CD4-positive, alpha-beta T cell (primary cell): ENCODE measurements around the gene SLC6A3. TPM values are rescaled to one million over a fixed set of nuclear protein-coding genes. Genes with fewer than 3 reads are reported as not detected.

Source experiments
- ATAC-seq: fragments of 200-7000 bp; cut with Tn5 transposase; one replicate; pipeline ENCODE4 v1.10.0; 2022; ENCODE audit warnings: mild to moderate bottlenecking; ENCODE audit not compliant: poor library complexity
- CTCF ChIA-PET: fragments of 350-600 bp; sonication (Branson Sonifier 250); formaldehyde crosslinking; loops from one replicate; lab custom pipeline; 2021; ENCODE audit warnings: antibody characterized with exemption, inconsistent platforms; lab: Charles Lee
- POLR2A ChIA-PET: fragments of 350-600 bp; sonication (Branson Sonifier 250); formaldehyde crosslinking; loops from one replicate; lab custom pipeline; 2021; ENCODE audit warnings: antibody characterized with exemption, inconsistent platforms; lab: Charles Lee
- DNase-seq, 14 experiments: peaks; one replicate each; pipeline ENCODE4 v3.0.0-alpha.2; 2013 to 2020; ENCODE audit warnings: mixed read lengths in 2 of 14
- H3K27ac ChIP-seq, 2 donors: one replicate each; pipeline versions ENCODE4 v1.5.1 to v1.7.0; 2013; ENCODE audit warnings: low read length in 2 of 2, low read depth in 1 of 2, mild to moderate bottlenecking in 1 of 2
- H3K27me3 ChIP-seq, 2 experiments: 1 replicate in 1 of 2; 2 replicates in 1 of 2; pipeline versions ENCODE4 v1.6.1 to v1.7.0; 2013; ENCODE audit warnings: low read length in 2 of 2, control low read depth in 1 of 2, mild to moderate bottlenecking in 1 of 2, moderate library complexity in 1 of 2; ENCODE audit not compliant: insufficient read depth in 2 of 2, control insufficient read depth in 1 of 2
- H3K36me3 ChIP-seq: one replicate; pipeline ENCODE4 v1.6.1; 2013; ENCODE audit warnings: low read length, control low read depth; ENCODE audit not compliant: insufficient read depth
- H3K4me1 ChIP-seq: one replicate; pipeline ENCODE4 v1.6.1; 2013; ENCODE audit warnings: low read length, control low read depth; ENCODE audit not compliant: insufficient read depth
- H3K4me3 ChIP-seq: one replicate; pipeline ENCODE4 v1.5.1; 2013; ENCODE audit warnings: mild to moderate bottlenecking, low read length, moderate library complexity
- H3K9me3 ChIP-seq, 2 experiments: 1 replicate in 1 of 2; 2 replicates in 1 of 2; pipeline versions ENCODE4 v1.6.1 to v1.7.0; 2013; ENCODE audit warnings: low read length in 2 of 2, mild to moderate bottlenecking in 2 of 2, control low read depth in 1 of 2, moderate library complexity in 1 of 2; ENCODE audit not compliant: control insufficient read depth in 1 of 2, insufficient read depth in 1 of 2
- H3K27ac Mint-ChIP-seq: one replicate; pipeline ENCODE4 v1.8.0; 2020; ENCODE audit warnings: mixed read lengths
- H3K27me3 Mint-ChIP-seq: one replicate; pipeline ENCODE4 v1.8.0; 2021; ENCODE audit warnings: mixed read lengths
- H3K36me3 Mint-ChIP-seq: one replicate; pipeline ENCODE4 v1.8.0; 2021; ENCODE audit warnings: low read depth, mixed read lengths
- H3K4me1 Mint-ChIP-seq: one replicate; pipeline ENCODE4 v1.8.0; 2021; ENCODE audit warnings: low read depth, mixed read lengths
- H3K4me3 Mint-ChIP-seq: one replicate; pipeline ENCODE4 v1.8.0; 2020; ENCODE audit warnings: mild to moderate bottlenecking, mixed read lengths
- H3K9me3 Mint-ChIP-seq: one replicate; pipeline ENCODE4 v1.8.0; 2020; ENCODE audit warnings: mixed read lengths
- intact Hi-C, 2 experiments: fragments of 100-400 bp; cut with DNase I in 1 of 2; cut with micrococcal nuclease in 1 of 2; formaldehyde crosslinking; loops; one replicate each; pipeline versions ENCODE4 v1.15.1 to v1.9.0; 2023 to 2025; cut with DNase I, micrococcal nuclease
- total RNA-seq, 174 experiments: library from RNA in 2 of 174; stranded (reverse) in 2 of 174; gene quantifications; one replicate each; pipeline ENCODE4 v1.2.3 and lab custom pipeline; 2021 to 2026
- TF ChIP-seq, protein P1 (sequence below): fragments of 200-600 bp; IDR thresholded peaks from one replicate; pipeline ENCODE4 v1.8.0; 2022; ENCODE audit warnings: antibody characterized with exemption, mild to moderate bottlenecking

Gene SLC6A3
- total RNA-seq, 2 experiments from 2014 or later, result 0.08 TPM; not detected in 1

DNA sequence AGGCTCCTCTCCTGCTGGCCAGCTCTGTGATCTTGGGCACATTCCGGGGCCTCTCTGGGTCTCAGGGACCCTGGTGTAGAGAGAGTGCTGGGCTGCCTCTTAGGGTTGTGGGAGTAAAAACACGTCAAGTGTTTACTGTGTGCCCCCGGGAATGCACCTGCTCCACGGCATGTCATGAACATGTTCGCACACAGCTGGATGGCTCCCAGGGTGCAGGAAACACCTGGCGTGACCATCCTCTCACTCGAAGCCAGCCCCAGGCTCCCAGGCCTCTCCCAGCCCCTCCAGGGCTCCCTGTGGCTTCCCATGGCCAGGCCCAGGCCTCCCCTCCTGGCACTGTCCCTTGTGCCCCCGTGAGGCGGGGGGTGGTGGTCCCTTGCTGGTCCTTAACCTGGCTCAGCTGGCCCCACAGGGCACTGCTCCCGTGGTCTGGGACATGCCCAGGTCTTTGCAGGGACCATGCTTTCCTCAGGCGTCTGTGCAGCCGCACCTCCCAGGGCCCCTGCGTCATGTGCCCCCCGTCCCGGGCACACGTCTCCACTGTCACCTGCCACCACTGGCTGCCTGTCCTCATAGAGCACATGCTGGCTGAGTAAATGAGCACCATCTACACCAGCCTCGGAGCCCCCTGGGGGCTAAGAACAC lies 44.9 kb downstream of the SLC6A3 start:
- ATAC-seq, result no peak

DNA sequence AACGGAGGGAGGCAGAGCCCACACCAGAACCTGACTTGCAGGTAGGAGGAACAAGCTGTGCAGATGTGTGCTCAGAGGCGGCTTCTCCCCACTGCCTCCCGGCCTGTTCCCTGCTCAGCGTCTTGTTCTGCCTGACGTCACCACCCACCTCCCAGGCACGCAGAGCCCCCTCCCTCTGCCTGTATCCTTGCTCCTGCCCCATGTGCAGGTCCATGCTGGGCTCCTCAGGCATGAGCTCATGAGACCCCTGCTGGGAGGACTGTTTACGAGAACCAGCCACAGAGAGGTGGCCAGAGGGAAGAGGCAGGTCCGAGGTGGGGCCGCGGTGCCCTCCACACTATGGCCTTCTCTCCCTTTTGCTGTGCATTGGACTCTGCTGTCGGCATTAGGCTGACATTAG lies 45.5 kb downstream of the SLC6A3 start:
- intact Hi-C loops, result no loop called here
- ATAC-seq (no peak), DNase-seq (no peak)
- no peaks in the 10 kb centered on the region for H3K4me1 ChIP-seq
- ChIA-PET POLR2A (no interaction called here), CTCF (no interaction called here)
- no peaks in the 10 kb centered on the region for H3K36me3 Mint-ChIP-seq
- peaks cover 14% of the 10 kb centered on the region for H3K27me3 Mint-ChIP-seq
- H3K36me3 ChIP-seq, result no peaks in the 10 kb centered on the region
- no peak overlapping the region for H3K27ac Mint-ChIP-seq
- no peak overlapping the region for H3K4me3 ChIP-seq
- H3K27ac ChIP-seq, result no peak overlapping the region
- peaks cover 0 to 16% of the 10 kb centered on the region in 2 experiments for H3K9me3 ChIP-seq
- H3K9me3 Mint-ChIP-seq, result no peaks in the 10 kb centered on the region
- no peaks in the 10 kb centered on the region for H3K4me1 Mint-ChIP-seq
- TF ChIP-seq, protein P1, sequence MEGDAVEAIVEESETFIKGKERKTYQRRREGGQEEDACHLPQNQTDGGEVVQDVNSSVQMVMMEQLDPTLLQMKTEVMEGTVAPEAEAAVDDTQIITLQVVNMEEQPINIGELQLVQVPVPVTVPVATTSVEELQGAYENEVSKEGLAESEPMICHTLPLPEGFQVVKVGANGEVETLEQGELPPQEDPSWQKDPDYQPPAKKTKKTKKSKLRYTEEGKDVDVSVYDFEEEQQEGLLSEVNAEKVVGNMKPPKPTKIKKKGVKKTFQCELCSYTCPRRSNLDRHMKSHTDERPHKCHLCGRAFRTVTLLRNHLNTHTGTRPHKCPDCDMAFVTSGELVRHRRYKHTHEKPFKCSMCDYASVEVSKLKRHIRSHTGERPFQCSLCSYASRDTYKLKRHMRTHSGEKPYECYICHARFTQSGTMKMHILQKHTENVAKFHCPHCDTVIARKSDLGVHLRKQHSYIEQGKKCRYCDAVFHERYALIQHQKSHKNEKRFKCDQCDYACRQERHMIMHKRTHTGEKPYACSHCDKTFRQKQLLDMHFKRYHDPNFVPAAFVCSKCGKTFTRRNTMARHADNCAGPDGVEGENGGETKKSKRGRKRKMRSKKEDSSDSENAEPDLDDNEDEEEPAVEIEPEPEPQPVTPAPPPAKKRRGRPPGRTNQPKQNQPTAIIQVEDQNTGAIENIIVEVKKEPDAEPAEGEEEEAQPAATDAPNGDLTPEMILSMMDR, result no peak
- peaks cover 8 to 9% of the 10 kb centered on the region in 2 experiments for H3K27me3 ChIP-seq
- H3K4me3 Mint-ChIP-seq, result no peak overlapping the region

More for the DNA sequence above, 44.9 kb downstream of the SLC6A3 start:
- Mint-ChIP-seq H3K27me3 (peaks cover 11% of the 10 kb centered on the region), H3K9me3 (no peaks in the 10 kb centered on the region), H3K36me3 (no peaks in the 10 kb centered on the region), H3K27ac (no peak overlapping the region), H3K4me3 (no peak overlapping the region), H3K4me1 (no peaks in the 10 kb centered on the region)
- DNase-seq, result no peak
- CTCF ChIA-PET, result no interaction called here
- Histone ChIP-seq H3K4me1 (no peaks in the 10 kb centered on the region), H3K9me3 (peaks cover 0 to 16% of the 10 kb centered on the region in 2 experiments), H3K4me3 (no peak overlapping the region), H3K36me3 (no peaks in the 10 kb centered on the region), H3K27me3 (peaks cover 8% of the 10 kb centered on the region in 2 experiments), H3K27ac (no peak overlapping the region)
- intact Hi-C loops, result no loop called here
- TF ChIP-seq, protein P1, result no peak
- POLR2A ChIA-PET, result no interaction called here

DNA sequence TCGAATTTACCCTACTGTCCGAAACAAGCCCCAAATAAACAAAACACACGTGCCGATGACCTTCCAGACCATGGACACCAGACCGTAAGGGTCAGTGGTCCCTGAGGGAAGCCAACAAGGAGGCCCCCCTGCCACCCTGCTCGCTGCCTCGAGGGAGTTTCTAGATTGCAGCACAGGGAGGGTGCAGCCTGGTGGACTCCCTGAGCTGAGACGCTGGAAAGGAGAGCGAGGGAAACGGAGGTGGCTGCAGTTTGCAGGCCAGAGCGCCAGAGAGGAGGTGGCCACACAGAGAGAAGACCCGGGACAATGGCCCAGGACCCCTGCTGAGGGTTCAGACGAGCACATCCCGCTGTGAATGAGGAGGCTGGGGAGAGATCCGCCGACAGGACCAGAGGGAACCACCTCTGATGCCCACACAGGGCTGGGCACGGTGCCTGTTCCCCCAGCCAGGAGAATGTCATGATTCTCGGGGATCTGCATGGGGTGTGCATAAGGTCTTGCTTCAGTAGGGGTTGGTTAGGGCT lies 48.9 kb downstream of the SLC6A3 start:
- no peaks in the 10 kb centered on the region for H3K9me3 Mint-ChIP-seq
- no peak for DNase-seq
- no peak for ATAC-seq
- intact Hi-C loops, result no loop called here
- no peaks in the 10 kb centered on the region for H3K4me1 Mint-ChIP-seq
- TF ChIP-seq, protein P1, result no peak
- no peak overlapping the region for H3K27ac Mint-ChIP-seq
- CTCF ChIA-PET, result no interaction called here
- Histone ChIP-seq H3K36me3 (no peaks in the 10 kb centered on the region), H3K27me3 (peaks cover 17 to 21% of the 10 kb centered on the region in 2 experiments), H3K9me3 (peaks cover 0 to 16% of the 10 kb centered on the region in 2 experiments), H3K27ac (no peak overlapping the region), H3K4me1 (no peaks in the 10 kb centered on the region), H3K4me3 (no peak overlapping the region)
- H3K4me3 Mint-ChIP-seq, result no peak overlapping the region
- no peaks in the 10 kb centered on the region for H3K36me3 Mint-ChIP-seq
- POLR2A ChIA-PET, result interaction anchor here (1.9 kb wide), 1 partner anchor 10 kb away, joined by 5 read pairs; no protein-coding TSS in a partner anchor
- H3K27me3 Mint-ChIP-seq, result peaks cover 24% of the 10 kb centered on the region
